HepG2 (cell line): Measurements from ENCODE around the gene NOL4L. TPM values are rescaled to one million over a fixed set of nuclear protein-coding genes. Genes with fewer than 3 reads are reported as not detected.

ENCODE experiments used
- AGO2 ChIP-seq: fragments of 200-400 bp; formaldehyde crosslinking; optimal IDR thresholded peaks from 2 replicates; pipeline ENCODE3; 2017; ENCODE audit warnings: mild to moderate bottlenecking, low read depth, low read length, moderate library complexity
- BHLHE40 ChIP-seq: IDR thresholded peaks from 2 replicates; pipeline ENCODE4 v1.6.1; 2011; ENCODE audit warnings: low read length, improper control_type of control experiment
- HOXA3 ChIP-seq: sonication (generic); formaldehyde crosslinking; IDR thresholded peaks from 2 replicates; pipeline ENCODE4 v1.5.0; 2020; ENCODE audit warnings: missing genetic modification reagents
- KLF16 ChIP-seq, 2 experiments: sonication (generic) in 1 of 2; formaldehyde crosslinking in 1 of 2; IDR thresholded peaks; 2 replicates each; pipeline versions ENCODE4 v1.6.1 to v1.8.0; 2016 to 2023; ENCODE audit warnings: missing genetic modification reagents in 2 of 2, missing compliant biosample characterization in 1 of 2
- PAX8 ChIP-seq: sonication (generic); formaldehyde crosslinking; IDR thresholded peaks from 2 replicates; pipeline ENCODE4 v1.8.0; 2022; ENCODE audit warnings: mild to moderate bottlenecking, missing genetic modification reagents, borderline replicate concordance
- REXO4 ChIP-seq: sonication (generic); formaldehyde crosslinking; IDR thresholded peaks from 2 replicates; pipeline ENCODE4 v1.8.0; 2022; ENCODE audit warnings: missing genetic modification reagents, mild to moderate bottlenecking, borderline replicate concordance
- RFX5 ChIP-seq: IDR thresholded peaks from 2 replicates; pipeline ENCODE4 v1.6.1; 2011; ENCODE audit warnings: low read depth, low read length, improper control_type of control experiment
- SIX4 ChIP-seq: sonication (generic); formaldehyde crosslinking; IDR thresholded peaks from 2 replicates; pipeline ENCODE4 v1.4.0; 2020; ENCODE audit warnings: missing genetic modification reagents
- THYN1 ChIP-seq: sonication (generic); formaldehyde crosslinking; IDR thresholded peaks from 2 replicates; pipeline ENCODE4 v1.8.1; 2023; ENCODE audit warnings: low read depth, mild to moderate bottlenecking, moderate library complexity, missing genetic modification reagents, borderline replicate concordance
- ZBTB21 ChIP-seq: sonication (generic); formaldehyde crosslinking; IDR thresholded peaks from 2 replicates; pipeline ENCODE4 v1.4.0; 2020; ENCODE audit warnings: missing genetic modification reagents
- ZBTB8A ChIP-seq: sonication (generic); formaldehyde crosslinking; IDR thresholded peaks from 2 replicates; pipeline ENCODE4 v1.4.0; 2020; ENCODE audit warnings: mild to moderate bottlenecking, low read depth, missing genetic modification reagents, borderline replicate concordance
- ZFP36L2 ChIP-seq: sonication (generic); formaldehyde crosslinking; IDR thresholded peaks from 2 replicates; pipeline ENCODE4 v1.4.0; 2020; ENCODE audit warnings: missing genetic modification reagents
- ZNF431 ChIP-seq: sonication (generic); formaldehyde crosslinking; IDR thresholded peaks from 2 replicates; pipeline ENCODE4 v1.9.0; 2022; ENCODE audit warnings: missing genetic modification reagents, low read depth, mild to moderate bottlenecking, borderline replicate concordance
- ZNF674 ChIP-seq: sonication (generic); formaldehyde crosslinking; IDR thresholded peaks from 2 replicates; pipeline ENCODE4 v1.5.0; 2020; ENCODE audit warnings: low read depth, mild to moderate bottlenecking, missing genetic modification reagents
- ZNF773 ChIP-seq: sonication (generic); formaldehyde crosslinking; IDR thresholded peaks from 2 replicates; pipeline ENCODE4 v1.4.0; 2020; ENCODE audit warnings: missing genetic modification reagents, borderline replicate concordance
- ZSCAN31 ChIP-seq: sonication (generic); formaldehyde crosslinking; IDR thresholded peaks from 2 replicates; pipeline ENCODE4 v1.5.0; 2020; ENCODE audit warnings: low read depth, mild to moderate bottlenecking, missing genetic modification reagents
- polyA plus RNA-seq, 8 experiments: library from polyadenylated mRNA; depleted of rRNA in 3 of 8; stranded (reverse) in 7 of 8; unstranded in 1 of 8; fragments of >200 nt; fragmentation: Illumina TruSeq in 4 of 8; extraction: Trizol in 4 of 8; gene quantifications; 2 replicates each; pipeline versions ENCODE4 v1.2.1 to v1.2.3, GENCODE V29; 2011 to 2016; ENCODE audit warnings: low read depth in 4 of 8, missing spikeins in 1 of 8, mixed read lengths in 1 of 8; ENCODE audit not compliant: insufficient read depth in 1 of 8
- total RNA-seq, 5 experiments: library from RNA; depleted of rRNA; stranded (reverse); fragments of >200 nt; fragmentation: Illumina TruSeq; extraction: Trizol; gene quantifications; 2 replicates each; pipeline ENCODE4 v1.2.3, GENCODE V29; 2016; ENCODE audit warnings: low read depth in 1 of 5
- TF ChIP-seq, protein P1 (sequence below): sonication (generic); formaldehyde crosslinking; IDR thresholded peaks from 2 replicates; pipeline ENCODE4 v1.4.0; 2020; ENCODE audit warnings: missing genetic modification reagents, borderline replicate concordance
- TF ChIP-seq, protein P2 (sequence below): sonication (generic); formaldehyde crosslinking; IDR thresholded peaks from 2 replicates; pipeline ENCODE4 v1.4.0; 2020; ENCODE audit warnings: missing genetic modification reagents, borderline replicate concordance
- TF ChIP-seq, protein P3 (sequence below): sonication (generic); formaldehyde crosslinking; IDR thresholded peaks from 2 replicates; pipeline ENCODE4 v1.4.0; 2020; ENCODE audit warnings: missing genetic modification reagents
- TF ChIP-seq, protein P4 (sequence below): sonication (generic); formaldehyde crosslinking; IDR thresholded peaks from 2 replicates; pipeline ENCODE4 v1.4.0; 2020; ENCODE audit warnings: missing genetic modification reagents; ENCODE audit errors: not compliant biosample characterization

Gene NOL4L
- total and polyA plus RNA-seq, 2 of the 13 experiments (the other 11 are each of a cell fraction or from before 2014, with no cell fraction given), result 16.6 to 35.4 TPM

DNA sequence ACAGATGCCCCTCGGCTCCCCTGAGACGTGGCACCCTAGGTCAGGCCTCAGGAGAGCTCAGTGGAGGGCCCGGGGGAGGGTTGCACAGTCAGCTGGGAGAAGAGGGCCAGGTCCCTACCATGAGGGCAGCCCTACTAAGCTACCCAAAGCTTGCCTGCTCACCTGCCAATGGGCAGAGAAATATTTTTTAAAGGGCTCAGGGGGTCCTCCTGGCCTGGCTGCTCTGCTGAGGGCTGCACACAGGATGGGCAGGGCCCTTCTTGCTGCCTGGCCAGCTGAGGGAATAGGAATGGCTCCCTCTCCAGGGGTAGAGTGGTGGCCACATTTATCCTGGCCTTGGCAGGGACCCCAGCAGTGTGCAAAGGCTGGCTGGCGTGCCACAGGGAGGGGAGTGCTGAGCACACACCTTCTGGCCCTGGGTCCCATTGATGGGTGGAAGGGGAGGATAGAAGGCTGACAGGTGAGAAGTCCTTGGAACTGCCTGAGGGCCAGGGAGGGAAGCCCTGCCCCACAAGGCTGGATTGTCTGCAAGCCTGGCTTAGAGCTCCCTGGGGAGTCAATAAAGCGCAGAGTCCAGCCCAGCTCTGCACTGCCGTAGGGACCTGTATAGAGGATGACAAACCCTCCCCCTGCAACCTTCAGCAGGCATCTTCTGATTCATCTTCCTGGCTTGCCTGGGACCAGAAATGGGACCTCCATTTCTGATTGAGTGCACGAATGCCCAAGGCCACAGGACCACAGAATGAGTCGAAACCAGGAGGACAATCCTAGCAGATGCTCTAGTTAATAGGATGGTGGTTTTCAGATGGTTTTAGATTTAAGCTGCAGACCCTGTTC, 62.1 kb downstream of the NOL4L start (continued):
- TF ChIP-seq PAX8 (no peak), HOXA3 (peak; percentile 95), KLF16 (CRISPR knock-in tag; IDR thresholded peaks at IDR 0.05) (peak in 1 of 2 experiments; percentile 85; a peak in 2 of 4 replicates), ZFP36L2 (CRISPR knock-in tag) (no peak), ZBTB21 (CRISPR knock-in tag) (peak; percentile 43; the same call in 1 of the 2 replicates), ZNF773 (no peak; the same call in 1 of the 2 replicates), SIX4 (0 out of 2 replicates have a peak, but pooled peaks have one; percentile 27), ZNF674 (CRISPR knock-in tag) (no peak; the same call in 1 of the 2 replicates), RFX5 (no peak), ZBTB8A (CRISPR knock-in tag) (no peak), BHLHE40 (peak; percentile 7; the same call in 1 of the 2 replicates), ZSCAN31 (peak; percentile 57), ZNF431 (CRISPR knock-in tag) (no peak; the same call in 1 of the 2 replicates), AGO2 (no peak), THYN1 (no peak), REXO4 (CRISPR knock-in tag) (no peak)
- TF ChIP-seq, protein P1, sequence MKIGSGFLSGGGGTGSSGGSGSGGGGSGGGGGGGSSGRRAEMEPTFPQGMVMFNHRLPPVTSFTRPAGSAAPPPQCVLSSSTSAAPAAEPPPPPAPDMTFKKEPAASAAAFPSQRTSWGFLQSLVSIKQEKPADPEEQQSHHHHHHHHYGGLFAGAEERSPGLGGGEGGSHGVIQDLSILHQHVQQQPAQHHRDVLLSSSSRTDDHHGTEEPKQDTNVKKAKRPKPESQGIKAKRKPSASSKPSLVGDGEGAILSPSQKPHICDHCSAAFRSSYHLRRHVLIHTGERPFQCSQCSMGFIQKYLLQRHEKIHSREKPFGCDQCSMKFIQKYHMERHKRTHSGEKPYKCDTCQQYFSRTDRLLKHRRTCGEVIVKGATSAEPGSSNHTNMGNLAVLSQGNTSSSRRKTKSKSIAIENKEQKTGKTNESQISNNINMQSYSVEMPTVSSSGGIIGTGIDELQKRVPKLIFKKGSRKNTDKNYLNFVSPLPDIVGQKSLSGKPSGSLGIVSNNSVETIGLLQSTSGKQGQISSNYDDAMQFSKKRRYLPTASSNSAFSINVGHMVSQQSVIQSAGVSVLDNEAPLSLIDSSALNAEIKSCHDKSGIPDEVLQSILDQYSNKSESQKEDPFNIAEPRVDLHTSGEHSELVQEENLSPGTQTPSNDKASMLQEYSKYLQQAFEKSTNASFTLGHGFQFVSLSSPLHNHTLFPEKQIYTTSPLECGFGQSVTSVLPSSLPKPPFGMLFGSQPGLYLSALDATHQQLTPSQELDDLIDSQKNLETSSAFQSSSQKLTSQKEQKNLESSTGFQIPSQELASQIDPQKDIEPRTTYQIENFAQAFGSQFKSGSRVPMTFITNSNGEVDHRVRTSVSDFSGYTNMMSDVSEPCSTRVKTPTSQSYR, result peak; percentile 89
- TF ChIP-seq, protein P2, sequence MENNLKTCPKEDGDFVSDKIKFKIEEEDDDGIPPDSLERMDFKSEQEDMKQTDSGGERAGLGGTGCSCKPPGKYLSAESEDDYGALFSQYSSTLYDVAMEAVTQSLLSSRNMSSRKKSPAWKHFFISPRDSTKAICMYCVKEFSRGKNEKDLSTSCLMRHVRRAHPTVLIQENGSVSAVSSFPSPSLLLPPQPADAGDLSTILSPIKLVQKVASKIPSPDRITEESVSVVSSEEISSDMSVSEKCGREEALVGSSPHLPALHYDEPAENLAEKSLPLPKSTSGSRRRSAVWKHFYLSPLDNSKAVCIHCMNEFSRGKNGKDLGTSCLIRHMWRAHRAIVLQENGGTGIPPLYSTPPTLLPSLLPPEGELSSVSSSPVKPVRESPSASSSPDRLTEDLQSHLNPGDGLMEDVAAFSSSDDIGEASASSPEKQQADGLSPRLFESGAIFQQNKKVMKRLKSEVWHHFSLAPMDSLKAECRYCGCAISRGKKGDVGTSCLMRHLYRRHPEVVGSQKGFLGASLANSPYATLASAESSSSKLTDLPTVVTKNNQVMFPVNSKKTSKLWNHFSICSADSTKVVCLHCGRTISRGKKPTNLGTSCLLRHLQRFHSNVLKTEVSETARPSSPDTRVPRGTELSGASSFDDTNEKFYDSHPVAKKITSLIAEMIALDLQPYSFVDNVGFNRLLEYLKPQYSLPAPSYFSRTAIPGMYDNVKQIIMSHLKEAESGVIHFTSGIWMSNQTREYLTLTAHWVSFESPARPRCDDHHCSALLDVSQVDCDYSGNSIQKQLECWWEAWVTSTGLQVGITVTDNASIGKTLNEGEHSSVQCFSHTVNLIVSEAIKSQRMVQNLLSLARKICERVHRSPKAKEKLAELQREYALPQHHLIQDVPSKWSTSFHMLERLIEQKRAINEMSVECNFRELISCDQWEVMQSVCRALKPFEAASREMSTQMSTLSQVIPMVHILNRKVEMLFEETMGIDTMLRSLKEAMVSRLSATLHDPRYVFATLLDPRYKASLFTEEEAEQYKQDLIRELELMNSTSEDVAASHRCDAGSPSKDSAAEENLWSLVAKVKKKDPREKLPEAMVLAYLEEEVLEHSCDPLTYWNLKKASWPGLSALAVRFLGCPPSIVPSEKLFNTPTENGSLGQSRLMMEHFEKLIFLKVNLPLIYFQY (CRISPR knock-in tag), result peak; percentile 97
- TF ChIP-seq, protein P3, sequence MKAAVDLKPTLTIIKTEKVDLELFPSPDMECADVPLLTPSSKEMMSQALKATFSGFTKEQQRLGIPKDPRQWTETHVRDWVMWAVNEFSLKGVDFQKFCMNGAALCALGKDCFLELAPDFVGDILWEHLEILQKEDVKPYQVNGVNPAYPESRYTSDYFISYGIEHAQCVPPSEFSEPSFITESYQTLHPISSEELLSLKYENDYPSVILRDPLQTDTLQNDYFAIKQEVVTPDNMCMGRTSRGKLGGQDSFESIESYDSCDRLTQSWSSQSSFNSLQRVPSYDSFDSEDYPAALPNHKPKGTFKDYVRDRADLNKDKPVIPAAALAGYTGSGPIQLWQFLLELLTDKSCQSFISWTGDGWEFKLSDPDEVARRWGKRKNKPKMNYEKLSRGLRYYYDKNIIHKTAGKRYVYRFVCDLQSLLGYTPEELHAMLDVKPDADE, result no peak
- TF ChIP-seq, protein P4, sequence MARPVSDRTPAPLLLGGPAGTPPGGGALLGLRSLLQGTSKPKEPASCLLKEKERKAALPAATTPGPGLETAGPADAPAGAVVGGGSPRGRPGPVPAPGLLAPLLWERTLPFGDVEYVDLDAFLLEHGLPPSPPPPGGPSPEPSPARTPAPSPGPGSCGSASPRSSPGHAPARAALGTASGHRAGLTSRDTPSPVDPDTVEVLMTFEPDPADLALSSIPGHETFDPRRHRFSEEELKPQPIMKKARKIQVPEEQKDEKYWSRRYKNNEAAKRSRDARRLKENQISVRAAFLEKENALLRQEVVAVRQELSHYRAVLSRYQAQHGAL (CRISPR knock-in tag), result peak; percentile 28
